Measurements from ENCODE around the gene PPP1R1B.

The PPP1R1B gene

GRCh38 chr17:39674179-39674578, 47.4 kb downstream of the PPP1R1B start:
- Histone ChIP-seq H3K27me3 (ENCODE audit: insufficient read depth, low read length, poor library complexity, severe bottlenecking) (no peaks in the 10 kb centered on the region), H3K4me1 (ENCODE audit: insufficient read depth, low read length, poor library complexity, severe bottlenecking) (peaks cover 5% of the 10 kb centered on the region), H3K4me3 (ENCODE audit: low read length, poor library complexity, severe bottlenecking) (no peak overlapping the region), H3K36me3 (ENCODE audit: insufficient read depth, low read length) (no peaks in the 10 kb centered on the region), H3K9me2 (replicated peaks; ENCODE audit: low read depth, low read length) (no peaks in the 10 kb centered on the region), H3K79me2 (ENCODE audit: insufficient read depth, low read length) (no peaks in the 10 kb centered on the region), H2AFZ (ENCODE audit: low read length) (no peak overlapping the region), H3F3A (ENCODE audit: low read depth) (no peaks in the 10 kb centered on the region), H4K20me1 (ENCODE audit: insufficient read depth, low read length, poor library complexity, severe bottlenecking) (no peaks in the 10 kb centered on the region), H3K9me3 (ENCODE audit: insufficient read depth, low read depth, low read length) (no peaks in the 10 kb centered on the region), H3K9ac (ENCODE audit: low read depth, low read length, poor library complexity, severe bottlenecking) (no peak overlapping the region), H3K4me2 (ENCODE audit: low read depth, low read length, poor library complexity, severe bottlenecking) (no peak overlapping the region)
- no peak for TF ChIP-seq CTCF (conservative IDR thresholded peaks at IDR 0.05; ENCODE audit: low read length)
- TF ChIP-seq EZH2phosphoT487 (IDR thresholded peaks at IDR 0.05; ENCODE audit: borderline replicate concordance), result no peak

- Histone ChIP-seq H3K4me2 (ENCODE audit: low read depth, low read length, poor library complexity, severe bottlenecking) (no peak overlapping the region), H3F3A (ENCODE audit: low read depth) (no peaks in the 10 kb centered on the region), H4K20me1 (ENCODE audit: insufficient read depth, low read length, poor library complexity, severe bottlenecking) (no peaks in the 10 kb centered on the region), H3K79me2 (ENCODE audit: insufficient read depth, low read length) (no peaks in the 10 kb centered on the region), H3K36me3 (ENCODE audit: insufficient read depth, low read length) (no peaks in the 10 kb centered on the region), H2AFZ (ENCODE audit: low read length) (no peak overlapping the region), H3K9me2 (replicated peaks; ENCODE audit: low read depth, low read length) (no peaks in the 10 kb centered on the region), H3K27me3 (ENCODE audit: insufficient read depth, low read length, poor library complexity, severe bottlenecking) (no peaks in the 10 kb centered on the region), H3K4me1 (ENCODE audit: insufficient read depth, low read length, poor library complexity, severe bottlenecking) (peaks cover 11% of the 10 kb centered on the region), H3K9ac (ENCODE audit: low read depth, low read length, poor library complexity, severe bottlenecking) (no peak overlapping the region), H3K9me3 (ENCODE audit: insufficient read depth, low read depth, low read length) (no peaks in the 10 kb centered on the region), H3K4me3 (ENCODE audit: low read length, poor library complexity, severe bottlenecking) (no peak overlapping the region)
- TF ChIP-seq CTCF (conservative IDR thresholded peaks at IDR 0.05; ENCODE audit: low read length), result no peak
- no peak for TF ChIP-seq EZH2phosphoT487 (IDR thresholded peaks at IDR 0.05; ENCODE audit: borderline replicate concordance)
These were observed 48.1 kb downstream of the PPP1R1B start for GRCh38 chr17:39674702-39675389.

GRCh38 chr17:39675390-39676082, 48.8 kb downstream of the PPP1R1B start:
- no peak overlapping the region for H3K4me3 ChIP-seq (ENCODE audit: low read length, poor library complexity, severe bottlenecking)
- no peak overlapping the region for H3K4me2 ChIP-seq (ENCODE audit: low read depth, low read length, poor library complexity, severe bottlenecking)
- H4K20me1 ChIP-seq (ENCODE audit: insufficient read depth, low read length, poor library complexity, severe bottlenecking), result no peaks in the 10 kb centered on the region
- no peaks in the 10 kb centered on the region for H3K36me3 ChIP-seq (ENCODE audit: insufficient read depth, low read length)
- H3K27me3 ChIP-seq (ENCODE audit: insufficient read depth, low read length, poor library complexity, severe bottlenecking), result no peaks in the 10 kb centered on the region
- peaks cover 18% of the 10 kb centered on the region for H3K4me1 ChIP-seq (ENCODE audit: insufficient read depth, low read length, poor library complexity, severe bottlenecking)
- H3F3A ChIP-seq (ENCODE audit: low read depth), result no peaks in the 10 kb centered on the region
- no peak overlapping the region for H2AFZ ChIP-seq (ENCODE audit: low read length)
- H3K9me2 ChIP-seq (replicated peaks; ENCODE audit: low read depth, low read length), result no peaks in the 10 kb centered on the region
- no peaks in the 10 kb centered on the region for H3K79me2 ChIP-seq (ENCODE audit: insufficient read depth, low read length)
- no peak overlapping the region for H3K9ac ChIP-seq (ENCODE audit: low read depth, low read length, poor library complexity, severe bottlenecking)
- TF ChIP-seq EZH2phosphoT487 (IDR thresholded peaks at IDR 0.05; ENCODE audit: borderline replicate concordance) (no peak), CTCF (conservative IDR thresholded peaks at IDR 0.05; ENCODE audit: low read length) (no peak)
- H3K9me3 ChIP-seq (ENCODE audit: insufficient read depth, low read depth, low read length), result no peaks in the 10 kb centered on the region

Measured in Loucy (cell line).